SU-DHL-6 (cell line): ENCODE data around the gene SPAG4.

Source experiments
- EZH2phosphoT487 ChIP-seq: fragments of 200-600 bp; sonication (generic), shearing (Covaris generic); conservative IDR thresholded peaks from 2 replicates; pipeline ENCODE4 v1.6.1; 2018; ENCODE audit warnings: mild to moderate bottlenecking, antibody characterized with exemption, low read length, moderate library complexity, mixed read lengths
- TF ChIP-seq, protein P1 (sequence below): fragments of 200-600 bp; sonication (generic); IDR thresholded peaks from one replicate; pipeline ENCODE4 v1.5.1; 2017; ENCODE audit warnings: antibody characterized with exemption, mild to moderate bottlenecking, low read length, moderate library complexity; ENCODE audit not compliant: insufficient read depth, poor library complexity, severe bottlenecking

GRCh38 chr20:35651958-35652357, 36.3 kb downstream of the SPAG4 start:
- TF ChIP-seq, protein P1, sequence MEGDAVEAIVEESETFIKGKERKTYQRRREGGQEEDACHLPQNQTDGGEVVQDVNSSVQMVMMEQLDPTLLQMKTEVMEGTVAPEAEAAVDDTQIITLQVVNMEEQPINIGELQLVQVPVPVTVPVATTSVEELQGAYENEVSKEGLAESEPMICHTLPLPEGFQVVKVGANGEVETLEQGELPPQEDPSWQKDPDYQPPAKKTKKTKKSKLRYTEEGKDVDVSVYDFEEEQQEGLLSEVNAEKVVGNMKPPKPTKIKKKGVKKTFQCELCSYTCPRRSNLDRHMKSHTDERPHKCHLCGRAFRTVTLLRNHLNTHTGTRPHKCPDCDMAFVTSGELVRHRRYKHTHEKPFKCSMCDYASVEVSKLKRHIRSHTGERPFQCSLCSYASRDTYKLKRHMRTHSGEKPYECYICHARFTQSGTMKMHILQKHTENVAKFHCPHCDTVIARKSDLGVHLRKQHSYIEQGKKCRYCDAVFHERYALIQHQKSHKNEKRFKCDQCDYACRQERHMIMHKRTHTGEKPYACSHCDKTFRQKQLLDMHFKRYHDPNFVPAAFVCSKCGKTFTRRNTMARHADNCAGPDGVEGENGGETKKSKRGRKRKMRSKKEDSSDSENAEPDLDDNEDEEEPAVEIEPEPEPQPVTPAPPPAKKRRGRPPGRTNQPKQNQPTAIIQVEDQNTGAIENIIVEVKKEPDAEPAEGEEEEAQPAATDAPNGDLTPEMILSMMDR, result no peak
- TF ChIP-seq EZH2phosphoT487, result no peak
